A549 treated with ZK216348 at 1 μM for 4 hours (cell line): ENCODE data around the gene ZFP64. TPM values are rescaled to one million over a fixed set of nuclear protein-coding genes. Genes with fewer than 3 reads are reported as not detected.

Experiments
- total RNA-seq: library from RNA; stranded (reverse); fragments of 200-300 nt; extraction: Qiagen RNA extraction; gene quantifications from 5 replicates; pipeline ENCODE4 v1.2.3, GENCODE V29; 2022; ENCODE audit warnings: low read depth

Gene ZFP64
- total RNA-seq: 16.3 to 21.6 TPM (median 20.9 TPM) in 5 replicates

DNA sequence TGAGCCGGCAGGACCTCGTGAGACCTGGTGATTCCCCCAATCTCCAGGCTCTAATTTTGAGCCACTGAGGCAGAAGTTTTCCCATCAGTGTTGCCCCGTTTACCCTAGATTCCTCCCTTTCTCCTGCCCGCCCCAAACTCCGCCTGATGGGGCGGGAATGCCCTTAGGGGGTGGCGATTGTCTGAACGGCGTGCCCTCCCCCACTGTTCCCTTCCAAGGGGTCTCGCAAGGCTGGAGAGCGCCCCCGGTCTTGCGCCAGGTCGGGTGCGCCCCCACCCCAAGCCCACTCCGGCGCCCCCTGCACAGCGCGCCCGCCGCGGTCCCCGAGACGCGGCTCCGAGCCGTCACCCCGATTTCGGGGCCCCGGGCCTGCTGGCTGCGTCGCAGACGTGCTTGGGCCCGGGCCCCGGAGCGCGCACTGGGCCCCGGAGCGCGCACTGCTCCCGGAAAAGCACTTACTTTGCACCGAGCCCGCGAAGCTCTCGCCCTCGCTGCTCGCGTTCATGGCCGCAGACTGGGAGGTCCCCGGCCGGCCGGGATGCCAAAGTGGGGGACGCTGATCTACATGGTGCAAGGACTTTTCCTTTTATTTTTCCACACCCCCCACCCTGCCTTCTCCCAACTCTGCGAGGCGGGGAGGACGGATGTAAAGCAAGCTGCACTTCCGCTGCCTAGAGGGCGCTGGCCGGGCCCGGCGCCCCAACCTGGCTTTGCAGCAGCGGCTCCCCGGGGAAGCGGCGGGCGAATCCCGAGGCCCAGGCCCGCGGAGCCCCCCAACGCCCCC, at the start of gene ZFP64:
Gene ZFP64 (minus strand): TSS at position 648 of the 784 bp plus-strand sequence. CDS start 143 bp downstream, at position 505.

